Neural progenitor cell (in vitro differentiated cells): ENCODE measurements around the gene INKA2. TPM values are rescaled to one million over a fixed set of nuclear protein-coding genes. Genes with fewer than 3 reads are reported as not detected.

Experiments used
- DNase-seq: peaks from one replicate; pipeline ENCODE4 v3.0.0-alpha.2; 2016; ENCODE audit warnings: low spot score
- H2AFZ ChIP-seq: fragments of 200-600 bp; sonication (generic); replicated peaks from 2 replicates; pipeline ENCODE4 v1.6.1; 2016; ENCODE audit warnings: antibody characterized with exemption
- H3F3A ChIP-seq: fragments of 200-600 bp; sonication (generic); 2 replicates; pipeline ENCODE4 v1.6.1; 2016; ENCODE audit warnings: antibody characterized with exemption, low read depth
- H3K27ac ChIP-seq: fragments of 200-600 bp; sonication (generic); 2 replicates; pipeline ENCODE4 v1.5.1; 2016; ENCODE audit warnings: mild to moderate bottlenecking
- H3K27me3 ChIP-seq: fragments of 200-600 bp; sonication (generic); 2 replicates; pipeline ENCODE4 v1.6.1; 2016; ENCODE audit warnings: mild to moderate bottlenecking, moderate library complexity
- H3K36me3 ChIP-seq: fragments of 200-600 bp; sonication (generic); 2 replicates; pipeline ENCODE4 v1.5.1; 2016
- H3K4me1 ChIP-seq: fragments of 200-600 bp; sonication (generic); 2 replicates; pipeline ENCODE4 v1.6.1; 2016; ENCODE audit warnings: mixed run types
- H3K4me2 ChIP-seq: fragments of 200-600 bp; sonication (generic); 2 replicates; pipeline ENCODE4 v1.6.1; 2016
- H3K4me3 ChIP-seq: fragments of 200-600 bp; sonication (generic); 2 replicates; pipeline ENCODE4 v1.5.1; 2016
- H3K79me2 ChIP-seq: fragments of 200-600 bp; sonication (generic); 2 replicates; pipeline ENCODE4 v1.6.1; 2016; ENCODE audit warnings: low read depth
- H3K9ac ChIP-seq: fragments of 200-600 bp; sonication (generic); 2 replicates; pipeline ENCODE4 v1.6.1; 2016
- H3K9me3 ChIP-seq: fragments of 200-600 bp; sonication (generic); 2 replicates; pipeline ENCODE4 v1.5.1; 2016; ENCODE audit warnings: low read depth
- H4K20me1 ChIP-seq: fragments of 200-600 bp; sonication (generic); 2 replicates; pipeline ENCODE4 v1.6.1; 2016; ENCODE audit warnings: low read depth
- H3K27ac Mint-ChIP-seq: 3 replicates; pipeline ENCODE4 v1.8.0; 2021; ENCODE audit warnings: mixed read lengths
- H3K27me3 Mint-ChIP-seq: 2 replicates; pipeline ENCODE4 v1.8.0; 2022; ENCODE audit warnings: low read depth, mild to moderate bottlenecking, inconsistent platforms, moderate library complexity, mixed read lengths; ENCODE audit not compliant: insufficient read depth
- H3K36me3 Mint-ChIP-seq: 3 replicates; pipeline ENCODE4 v1.8.0; 2021; ENCODE audit warnings: mixed read lengths
- H3K4me1 Mint-ChIP-seq: 3 replicates; pipeline ENCODE4 v1.8.0; 2021; ENCODE audit warnings: mixed read lengths
- H3K4me3 Mint-ChIP-seq: 3 replicates; pipeline ENCODE4 v1.8.0; 2021; ENCODE audit warnings: mild to moderate bottlenecking, moderate library complexity, mixed read lengths
- H3K9me3 Mint-ChIP-seq: 3 replicates; pipeline ENCODE4 v1.8.0; 2020; ENCODE audit warnings: mixed read lengths
- CTCF ChIP-seq: fragments of 200-600 bp; sonication (generic); IDR thresholded peaks from 2 replicates; pipeline ENCODE4 v1.5.1; 2017; ENCODE audit warnings: antibody characterized with exemption, mild to moderate bottlenecking
- EZH2 ChIP-seq: fragments of 200-600 bp; sonication (generic); IDR thresholded peaks from 2 replicates; pipeline ENCODE4 v1.6.1; 2017; ENCODE audit warnings: antibody characterized with exemption, mild to moderate bottlenecking, moderate library complexity
- EZH2phosphoT487 ChIP-seq: fragments of 200-600 bp; sonication (generic); IDR thresholded peaks from 2 replicates; pipeline ENCODE4 v1.6.1; 2017; ENCODE audit warnings: antibody characterized with exemption
- total RNA-seq: library from RNA; depleted of rRNA; stranded (reverse); fragments of >200 nt; gene quantifications from 2 replicates; pipeline ENCODE4 v1.2.3, GENCODE V29; 2015; ENCODE audit warnings: low replicate concordance

INKA2 gene
- total RNA-seq, 1 donor from 2014 or later: not detected

- TF ChIP-seq EZH2: no peak
- TF ChIP-seq CTCF: no peak
- TF ChIP-seq EZH2phosphoT487: no peak
- no peaks in the 10 kb centered on the region for H3F3A ChIP-seq
- H3K9me3 ChIP-seq: no peaks in the 10 kb centered on the region
- H3K4me1 Mint-ChIP-seq: no peaks in the 10 kb centered on the region
- no peak overlapping the region for H3K27ac Mint-ChIP-seq
- no peaks in the 10 kb centered on the region for H3K9me3 Mint-ChIP-seq
- no peak for DNase-seq
- no peaks in the 10 kb centered on the region for H3K27me3 Mint-ChIP-seq
- H3K36me3 Mint-ChIP-seq: peaks cover 8% of the 10 kb centered on the region
- no peak overlapping the region for H2AFZ ChIP-seq
- no peaks in the 10 kb centered on the region for H3K79me2 ChIP-seq
- H3K27me3 ChIP-seq: no peaks in the 10 kb centered on the region
- peaks cover 2% of the 10 kb centered on the region for H4K20me1 ChIP-seq
- no peak overlapping the region for H3K4me3 ChIP-seq
- H3K4me1 ChIP-seq: no peaks in the 10 kb centered on the region
- H3K4me2 ChIP-seq: no peak overlapping the region
- H3K9ac ChIP-seq: no peak overlapping the region
- no peaks in the 10 kb centered on the region for H3K36me3 ChIP-seq
- H3K27ac ChIP-seq: no peak overlapping the region
- no peak overlapping the region for H3K4me3 Mint-ChIP-seq
Measured at GRCh38 chr1:111704240-111704639, 35.0 kb downstream of the INKA2 start.

GRCh38 chr1:111702504-111703050 lies 36.6 kb downstream of the INKA2 start:
- no peak overlapping the region for H3K4me3 ChIP-seq
- TF ChIP-seq CTCF: no peak
- TF ChIP-seq EZH2: no peak
- TF ChIP-seq EZH2phosphoT487: no peak
- H3K9me3 Mint-ChIP-seq: no peaks in the 10 kb centered on the region

GRCh38 chr1:111699268-111699667 lies 39.9 kb downstream of the INKA2 start:
- Histone ChIP-seq H3F3A (no peaks in the 10 kb centered on the region), H3K9me3 (no peaks in the 10 kb centered on the region), H3K79me2 (no peaks in the 10 kb centered on the region), H2AFZ (no peak overlapping the region), H3K4me3 (no peak overlapping the region), H3K9ac (no peak overlapping the region), H4K20me1 (peaks cover 2% of the 10 kb centered on the region), H3K4me1 (no peaks in the 10 kb centered on the region), H3K36me3 (peaks cover 5% of the 10 kb centered on the region), H3K4me2 (no peak overlapping the region), H3K27ac (no peak overlapping the region), H3K27me3 (no peaks in the 10 kb centered on the region)
- H3K36me3 Mint-ChIP-seq: peaks cover 12% of the 10 kb centered on the region
- no peak overlapping the region for H3K27ac Mint-ChIP-seq
- no peak for DNase-seq
- no peaks in the 10 kb centered on the region for H3K27me3 Mint-ChIP-seq
- H3K4me3 Mint-ChIP-seq: no peak overlapping the region
- no peaks in the 10 kb centered on the region for H3K9me3 Mint-ChIP-seq
- H3K4me1 Mint-ChIP-seq: no peaks in the 10 kb centered on the region
- TF ChIP-seq EZH2: no peak
- TF ChIP-seq EZH2phosphoT487: no peak
- no peak for TF ChIP-seq CTCF

More at GRCh38 chr1:111702504-111703050, 36.6 kb downstream of the INKA2 start:
- Mint-ChIP-seq H3K27me3 (no peaks in the 10 kb centered on the region), H3K27ac (no peak overlapping the region), H3K36me3 (peaks cover 10% of the 10 kb centered on the region), H3K4me1 (no peaks in the 10 kb centered on the region), H3K4me3 (no peak overlapping the region)
- Histone ChIP-seq H3K4me2 (no peak overlapping the region), H3K27ac (no peak overlapping the region), H3K4me1 (no peaks in the 10 kb centered on the region), H3K36me3 (peaks cover 5% of the 10 kb centered on the region), H4K20me1 (peaks cover 2% of the 10 kb centered on the region), H3K27me3 (no peaks in the 10 kb centered on the region), H3F3A (no peaks in the 10 kb centered on the region), H2AFZ (no peak overlapping the region), H3K9ac (no peak overlapping the region), H3K79me2 (no peaks in the 10 kb centered on the region), H3K9me3 (no peaks in the 10 kb centered on the region)
- DNase-seq: no peak
